ENCODE data around the gene ARV1.
"Not testable (repeated sequence)": the region's sequence is repeated elsewhere in the genome, so short reads cannot be mapped to it uniquely, and the experiment has no call there.

DNA sequence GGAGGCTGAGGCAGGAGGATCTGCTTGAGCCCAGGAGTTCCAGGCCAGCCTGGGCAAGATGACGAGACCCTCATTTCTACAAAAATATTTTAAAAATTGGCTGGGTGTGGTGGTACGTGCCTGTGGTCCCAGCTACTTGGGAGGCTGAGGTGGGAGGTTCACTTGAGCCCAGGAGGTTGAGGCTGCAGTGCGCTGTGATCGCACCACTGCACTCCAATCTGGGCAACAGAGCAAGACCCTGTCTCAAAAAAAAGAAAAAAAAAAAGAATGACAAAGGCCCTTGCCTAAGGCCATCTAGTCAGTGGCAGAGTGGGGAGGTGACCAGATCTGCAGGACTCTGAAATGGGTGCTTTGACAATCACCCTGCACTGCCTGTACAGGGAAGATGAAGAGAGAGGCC lies 50.4 kb downstream of the ARV1 start:
- TF ChIP-seq, protein P1, sequence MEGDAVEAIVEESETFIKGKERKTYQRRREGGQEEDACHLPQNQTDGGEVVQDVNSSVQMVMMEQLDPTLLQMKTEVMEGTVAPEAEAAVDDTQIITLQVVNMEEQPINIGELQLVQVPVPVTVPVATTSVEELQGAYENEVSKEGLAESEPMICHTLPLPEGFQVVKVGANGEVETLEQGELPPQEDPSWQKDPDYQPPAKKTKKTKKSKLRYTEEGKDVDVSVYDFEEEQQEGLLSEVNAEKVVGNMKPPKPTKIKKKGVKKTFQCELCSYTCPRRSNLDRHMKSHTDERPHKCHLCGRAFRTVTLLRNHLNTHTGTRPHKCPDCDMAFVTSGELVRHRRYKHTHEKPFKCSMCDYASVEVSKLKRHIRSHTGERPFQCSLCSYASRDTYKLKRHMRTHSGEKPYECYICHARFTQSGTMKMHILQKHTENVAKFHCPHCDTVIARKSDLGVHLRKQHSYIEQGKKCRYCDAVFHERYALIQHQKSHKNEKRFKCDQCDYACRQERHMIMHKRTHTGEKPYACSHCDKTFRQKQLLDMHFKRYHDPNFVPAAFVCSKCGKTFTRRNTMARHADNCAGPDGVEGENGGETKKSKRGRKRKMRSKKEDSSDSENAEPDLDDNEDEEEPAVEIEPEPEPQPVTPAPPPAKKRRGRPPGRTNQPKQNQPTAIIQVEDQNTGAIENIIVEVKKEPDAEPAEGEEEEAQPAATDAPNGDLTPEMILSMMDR (IDR thresholded peaks at IDR 0.05; ENCODE audit: low read depth, low read length) = not testable (repeated sequence)
- not testable (repeated sequence) for TF ChIP-seq MYC (IDR thresholded peaks at IDR 0.05; ENCODE audit: low read depth, low read length)
